Midbrain (tissue), 1 donor: ENCODE results near the gene SLC6A8.
"Not testable (repeated sequence)": the region's sequence is repeated elsewhere in the genome, so short reads cannot be mapped to it uniquely, and the experiment has no call there.

Experiments used
- DNase-seq: peaks from one replicate; lab custom pipeline; 2025; lab: John Stamatoyannopoulos, UW

The SLC6A8 gene

GRCh38 chrX:153693216-153694086 is 5.7 kb downstream of the SLC6A8 start:
- DNase-seq = no peak

GRCh38 chrX:153694256-153694655 is 6.5 kb downstream of the SLC6A8 start:
- DNase-seq = not testable (repeated sequence)

DNA sequence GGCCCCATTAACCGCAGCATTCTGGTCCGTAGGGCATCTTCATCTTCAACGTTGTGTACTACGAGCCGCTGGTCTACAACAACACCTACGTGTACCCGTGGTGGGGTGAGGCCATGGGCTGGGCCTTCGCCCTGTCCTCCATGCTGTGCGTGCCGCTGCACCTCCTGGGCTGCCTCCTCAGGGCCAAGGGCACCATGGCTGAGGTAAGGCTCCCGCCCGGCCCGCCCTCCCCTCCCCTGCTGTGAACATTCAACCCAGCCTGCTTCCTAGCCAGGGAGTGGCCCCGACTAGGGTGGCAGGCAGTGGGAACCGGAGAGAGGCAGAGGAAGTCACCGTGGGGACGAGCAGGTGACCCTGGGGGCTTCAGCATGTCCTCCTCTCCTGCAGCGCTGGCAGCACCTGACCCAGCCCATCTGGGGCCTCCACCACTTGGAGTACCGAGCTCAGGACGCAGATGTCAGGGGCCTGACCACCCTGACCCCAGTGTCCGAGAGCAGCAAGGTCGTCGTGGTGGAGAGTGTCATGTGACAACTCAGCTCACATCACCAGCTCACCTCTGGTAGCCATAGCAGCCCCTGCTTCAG is 7.1 kb downstream of the SLC6A8 start:
- no peak for DNase-seq

DNA sequence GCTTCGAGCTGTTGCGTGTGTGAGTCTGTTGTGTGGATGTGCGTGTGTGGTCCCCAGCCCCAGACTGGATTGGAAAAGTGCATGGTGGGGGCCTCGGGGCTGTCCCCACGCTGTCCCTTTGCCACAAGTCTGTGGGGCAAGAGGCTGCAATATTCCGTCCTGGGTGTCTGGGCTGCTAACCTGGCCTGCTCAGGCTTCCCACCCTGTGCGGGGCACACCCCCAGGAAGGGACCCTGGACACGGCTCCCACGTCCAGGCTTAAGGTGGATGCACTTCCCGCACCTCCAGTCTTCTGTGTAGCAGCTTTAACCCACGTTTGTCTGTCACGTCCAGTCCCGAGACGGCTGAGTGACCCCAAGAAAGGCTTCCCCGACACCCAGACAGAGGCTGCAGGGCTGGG is 8.4 kb downstream of the SLC6A8 start:
- DNase-seq = no peak

DNA sequence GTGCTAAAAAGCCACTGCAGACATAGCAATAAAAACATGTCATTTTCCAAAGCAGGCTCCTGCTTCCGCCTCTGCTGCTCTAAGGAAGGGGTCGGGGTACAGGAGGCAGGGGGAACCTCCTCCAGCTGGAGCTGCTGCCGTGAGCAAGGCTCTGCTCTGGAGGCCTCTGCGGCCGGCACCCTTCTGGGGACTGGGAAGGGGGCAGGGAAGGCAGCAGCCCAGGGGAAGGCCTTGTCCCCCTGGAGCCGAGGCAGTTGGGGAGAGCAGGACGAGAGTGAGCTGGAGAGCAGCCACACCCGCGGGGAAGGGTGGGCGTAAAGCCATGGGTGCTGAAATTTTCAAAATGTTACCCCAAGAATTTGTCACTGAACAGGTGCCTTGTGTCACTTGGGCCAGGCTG is 8.8 kb downstream of the SLC6A8 start:
- not testable (repeated sequence) for DNase-seq

DNA sequence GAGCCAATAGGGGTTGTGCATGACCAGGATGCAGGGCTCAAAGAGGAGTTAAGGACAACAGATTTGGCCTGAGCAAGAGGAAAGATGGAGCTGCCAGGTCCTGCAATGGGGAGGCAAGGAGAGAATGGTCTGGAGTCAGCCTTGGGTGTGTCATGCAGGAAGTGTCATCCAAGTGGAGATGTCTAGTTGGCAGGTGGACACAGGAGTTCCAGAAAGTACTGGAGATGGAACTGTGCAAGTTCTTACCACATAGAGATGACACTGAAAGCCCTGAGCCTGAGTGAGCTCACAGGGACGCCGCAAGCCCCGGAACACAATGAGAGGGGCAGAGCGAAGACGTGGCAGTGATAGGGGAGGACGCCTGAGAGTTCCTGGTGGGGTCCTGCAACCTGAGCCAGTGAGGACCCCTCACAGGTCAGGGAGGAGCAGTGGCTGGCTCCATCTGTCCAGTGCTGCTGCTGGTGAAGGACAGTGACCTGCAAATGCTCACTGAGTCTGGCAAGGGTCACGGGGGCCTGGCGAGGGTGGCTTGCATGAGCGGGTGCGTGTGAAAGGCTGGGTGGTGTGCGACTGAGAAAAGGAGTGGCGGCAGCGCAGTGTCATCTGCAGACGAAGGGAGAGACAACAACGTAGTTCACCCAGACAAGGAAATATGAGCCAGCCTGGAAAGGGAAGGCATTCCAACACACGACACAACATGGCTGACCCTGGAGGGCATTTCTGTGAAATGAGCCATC is 9.4 kb downstream of the SLC6A8 start:
- DNase-seq = not testable (repeated sequence)

DNA sequence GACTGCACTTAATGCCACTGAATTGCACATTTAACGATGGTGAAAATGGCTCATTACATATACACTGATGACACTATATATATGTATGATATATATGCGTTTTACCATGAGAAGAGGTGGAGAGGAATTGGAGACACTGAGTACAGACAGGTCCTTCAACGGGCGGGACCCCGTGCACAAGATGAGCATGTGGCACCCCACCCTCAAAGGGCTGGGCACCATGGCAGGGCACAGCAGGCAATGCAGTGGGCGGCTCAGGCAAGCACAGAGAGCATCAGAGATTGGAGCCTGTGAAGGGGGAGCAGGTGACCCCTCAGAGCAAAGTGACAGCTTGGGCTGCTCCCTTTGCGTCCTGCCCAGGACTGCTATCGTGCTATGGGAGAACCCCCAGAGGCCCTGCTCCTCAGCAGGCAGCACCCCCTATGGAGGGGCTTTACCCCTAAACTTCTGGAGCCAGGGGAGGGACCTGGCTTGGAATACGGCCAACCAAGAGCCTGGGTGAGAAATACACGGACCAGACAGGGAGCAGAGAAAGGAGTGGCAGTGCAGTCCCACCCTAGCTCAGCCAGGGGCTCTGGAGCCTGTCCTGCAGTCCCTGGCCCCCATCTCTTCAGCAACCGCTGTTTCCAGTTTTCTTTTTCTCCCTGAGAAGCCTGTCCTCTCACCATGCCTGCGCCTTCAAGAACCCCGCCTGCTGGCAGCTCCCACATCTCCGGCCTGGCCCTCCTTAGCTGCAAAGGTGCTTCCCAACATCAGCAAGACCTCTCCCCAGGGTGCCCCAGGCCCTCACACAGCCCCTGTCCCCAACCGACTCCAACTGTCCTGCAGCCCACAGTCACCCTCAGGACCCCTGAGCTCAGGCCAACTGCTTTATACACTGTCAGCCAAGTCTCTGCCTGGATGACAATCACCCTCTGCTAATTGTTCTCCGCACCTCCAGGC is 10.5 kb downstream of the SLC6A8 start:
- no peak for DNase-seq

GRCh38 chrX:153699210-153699783 is 11.6 kb downstream of the SLC6A8 start:
- not testable (repeated sequence) for DNase-seq

DNA sequence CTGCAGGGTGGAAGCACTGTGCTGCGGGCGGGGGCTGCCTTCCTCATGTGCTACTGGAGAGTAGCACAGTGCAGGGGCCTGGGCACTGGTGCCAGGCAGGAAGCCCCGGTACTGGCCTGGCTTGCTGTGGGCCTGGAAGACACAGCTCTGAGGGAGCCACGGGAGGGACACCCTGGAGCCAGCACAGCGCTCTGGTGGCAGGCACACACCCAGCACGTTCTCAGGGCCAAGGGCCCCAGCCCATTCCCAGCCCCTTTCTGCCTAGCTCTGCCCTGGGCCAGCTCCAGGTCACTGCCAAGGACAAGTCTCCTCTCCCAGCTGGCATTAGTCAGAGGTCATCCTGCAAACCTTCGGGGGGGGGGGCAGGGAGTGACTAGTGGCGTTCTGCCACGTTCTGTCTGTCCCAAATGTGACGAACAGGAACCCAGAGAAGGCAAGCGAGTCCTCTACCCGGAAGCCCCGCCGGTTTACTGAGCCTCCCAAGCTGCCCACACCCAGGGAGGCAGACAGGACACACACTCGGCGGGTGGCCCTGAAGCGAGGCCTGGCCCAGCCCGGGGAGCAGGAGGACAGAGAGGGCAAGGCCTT is 12.2 kb downstream of the SLC6A8 start:
- DNase-seq = not testable (repeated sequence)

- no peak for DNase-seq
Observed at GRCh38 chrX:153700376-153700945, 12.7 kb downstream of the SLC6A8 start.

GRCh38 chrX:153700967-153701366 is 13.2 kb downstream of the SLC6A8 start:
- no peak for DNase-seq

DNA sequence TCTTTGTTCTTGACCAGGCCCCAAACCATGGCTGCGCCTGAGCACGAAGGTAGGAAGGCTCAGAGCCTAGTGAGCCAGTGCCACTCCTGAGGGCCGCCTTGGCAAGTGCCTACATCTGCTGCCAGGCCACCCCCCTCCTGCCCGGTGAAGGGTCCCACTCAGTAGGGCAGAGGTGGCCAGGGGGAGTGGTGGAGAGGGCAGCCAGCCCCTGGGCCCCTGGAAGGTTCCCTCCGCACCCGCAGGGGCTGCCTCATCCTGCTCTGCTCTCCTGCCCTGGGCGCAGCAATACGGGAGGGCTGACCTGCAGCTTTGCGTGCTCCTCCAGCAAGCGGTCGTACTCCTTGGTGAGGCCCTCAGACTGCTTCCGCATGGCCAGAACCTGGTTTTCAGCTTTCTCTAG is 14.0 kb downstream of the SLC6A8 start:
- DNase-seq = no peak

DNA sequence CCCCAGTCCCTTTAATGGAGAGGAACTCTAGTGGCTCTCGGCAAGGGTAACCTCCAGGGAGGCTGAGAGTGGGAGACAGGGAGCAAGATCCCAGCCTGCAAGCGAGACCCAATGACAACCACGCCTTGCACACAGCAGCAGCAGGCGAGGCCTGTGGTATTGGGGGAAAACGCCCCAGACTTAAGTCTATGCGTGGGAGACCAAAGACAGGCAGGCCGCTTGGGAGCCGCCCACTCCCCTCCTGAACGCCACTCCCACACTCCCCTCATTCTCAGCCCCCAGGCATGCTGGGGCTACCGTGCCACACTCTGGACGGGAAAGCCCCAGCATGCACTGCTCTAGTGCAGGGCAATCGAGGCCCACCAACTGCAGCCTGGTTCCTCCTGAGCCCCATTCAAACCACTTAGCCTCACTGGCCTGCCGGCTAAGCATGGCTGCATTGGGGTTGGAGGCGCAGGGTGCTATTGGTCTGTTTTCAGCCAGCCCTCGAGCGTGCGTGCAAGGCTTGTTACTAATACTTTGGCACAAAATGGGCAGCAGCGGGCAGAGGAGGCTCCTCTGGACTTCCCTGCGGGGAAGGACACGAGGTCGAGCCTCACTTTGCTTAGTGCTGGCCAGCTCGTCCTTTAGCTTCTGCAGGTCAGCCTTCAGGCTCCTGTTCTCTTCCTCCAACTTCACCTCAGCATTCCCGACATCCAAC is 14.8 kb downstream of the SLC6A8 start:
- no peak for DNase-seq

DNA sequence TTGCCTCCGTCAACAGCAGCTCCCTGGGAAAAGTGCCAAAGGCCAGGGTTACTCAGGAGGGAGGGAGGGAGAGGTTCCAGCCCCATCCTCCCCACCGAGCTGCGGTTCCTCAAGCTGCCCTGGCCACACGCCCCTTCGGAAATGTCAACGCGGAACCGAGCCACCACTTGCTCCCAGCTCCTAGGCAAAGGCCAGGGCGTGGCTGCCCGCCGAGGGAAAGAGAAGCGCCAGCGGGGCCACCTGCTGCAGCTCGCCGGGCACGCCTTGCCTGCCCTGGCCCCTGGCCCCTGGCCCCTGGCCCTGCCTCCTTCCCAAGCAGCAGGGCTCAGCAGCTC is 15.3 kb downstream of the SLC6A8 start:
- no peak for DNase-seq

GRCh38 chrX:153704021-153704526 is 16.3 kb downstream of the SLC6A8 start:
- no peak for DNase-seq

DNA sequence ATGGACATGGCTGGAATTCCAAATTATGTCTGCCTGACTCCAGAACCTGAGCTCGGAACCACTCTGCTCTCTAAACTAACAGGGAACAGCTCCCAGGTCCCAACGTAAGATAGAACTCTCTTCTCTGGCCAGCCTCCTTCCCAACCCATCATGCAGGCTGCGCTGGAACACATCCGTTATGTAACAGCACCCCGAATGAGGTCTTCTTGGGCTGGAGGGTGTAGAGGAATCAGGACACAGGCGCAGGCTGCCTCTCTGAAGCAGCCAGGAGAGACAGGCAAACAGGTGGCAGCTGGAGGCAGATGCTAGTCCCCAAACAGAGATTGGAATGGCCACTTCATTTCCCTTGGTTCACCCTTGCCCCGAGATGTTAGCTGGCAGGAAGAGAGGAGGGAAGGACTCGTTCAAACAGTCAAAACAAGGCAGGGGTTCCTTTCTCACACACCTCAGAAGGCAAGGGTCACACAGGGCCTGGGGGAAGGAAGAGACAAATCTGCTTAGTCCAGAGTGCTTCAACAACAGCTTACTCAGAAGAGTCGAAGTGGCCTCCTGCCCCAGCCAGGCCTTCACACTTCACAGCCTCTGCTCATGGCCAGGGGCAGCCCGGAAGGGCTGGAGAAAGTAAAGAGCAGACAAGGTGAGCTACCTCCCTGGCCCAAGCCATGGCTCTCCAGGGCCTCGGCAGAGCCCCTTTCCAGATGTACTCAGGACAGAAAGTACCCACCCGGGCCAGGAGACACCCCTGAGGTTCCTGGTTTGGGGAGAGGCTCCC is 17.1 kb downstream of the SLC6A8 start:
- not testable (repeated sequence) for DNase-seq

- DNase-seq = not testable (repeated sequence)
Observed at GRCh38 chrX:153705403-153706060, 17.8 kb downstream of the SLC6A8 start.

DNA sequence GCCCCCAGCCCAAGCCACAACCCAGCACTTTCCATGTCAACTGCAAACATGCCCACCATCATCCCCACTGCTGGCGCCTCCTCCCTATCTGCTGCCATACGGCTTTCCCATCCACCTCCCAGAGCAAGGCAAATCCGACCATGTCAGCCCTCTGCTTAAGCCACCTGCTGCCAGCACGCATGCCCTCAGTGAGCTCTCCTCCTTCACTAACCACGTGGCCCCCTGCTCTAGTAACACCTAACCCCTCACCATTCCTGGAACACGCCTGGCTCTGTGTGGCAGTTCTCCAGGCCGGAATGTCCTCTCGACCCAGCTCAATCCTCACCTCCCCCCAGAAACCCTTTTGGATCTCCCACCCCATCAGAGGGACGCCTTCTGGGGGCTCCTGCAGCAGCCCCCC is 19.1 kb downstream of the SLC6A8 start:
- no peak for DNase-seq

GRCh38 chrX:153707406-153707805 is 19.7 kb downstream of the SLC6A8 start:
- no peak for DNase-seq
